Measurements from ENCODE around the gene PRDX5. TPM values are rescaled to one million over a fixed set of nuclear protein-coding genes. Genes with fewer than 3 reads are reported as not detected.

Gene PRDX5
- total and polyA plus RNA-seq, 9 of the 15 experiments (the other 6 are each of a cell fraction or from before 2014, with no cell fraction given), result 40.8 to 327 (median 204) TPM

GRCh38 chr11:64331569-64332371, 13.8 kb downstream of the PRDX5 start (continued):
- TF ChIP-seq KDM5B (IDR thresholded peaks at IDR 0.05; ENCODE audit: insufficient replicate concordance, low read depth, low read length) (no peak), PHB2 (IDR thresholded peaks at IDR 0.05; ENCODE audit: low read depth) (0 out of 2 replicates have a peak, but pooled peaks have one; percentile 50), ZNF589 (CRISPR knock-in tag; IDR thresholded peaks at IDR 0.05; ENCODE audit: low read depth) (peak; percentile 38; the same call in 1 of the 2 replicates), CEBPG (CRISPR knock-in tag; IDR thresholded peaks at IDR 0.05) (no peak), CEBPG (tag; conservative IDR thresholded peaks at IDR 0.05 in 1 of 2, IDR thresholded peaks at IDR 0.05 in 1 of 2) (no peak), TAF7 (tag; IDR thresholded peaks at IDR 0.05) (0 out of 2 replicates have a peak, but pooled peaks have one; percentile 19), ZNF699 (CRISPR knock-in tag; IDR thresholded peaks at IDR 0.05; ENCODE audit: insufficient replicate concordance) (no peak), GTF2A2 (tag; IDR thresholded peaks at IDR 0.05) (no peak), TSC22D4 (tag; IDR thresholded peaks at IDR 0.05) (no peak), MBD1 (CRISPR knock-in tag; IDR thresholded peaks at IDR 0.05) (no peak), PKNOX1 (IDR thresholded peaks at IDR 0.05) (peak; percentile 33), THRA (IDR thresholded peaks at IDR 0.05) (no peak), RBM34 (IDR thresholded peaks at IDR 0.05; ENCODE audit: borderline replicate concordance, insufficient read depth, low read length) (no peak), HOMEZ (CRISPR knock-in tag; IDR thresholded peaks at IDR 0.05) (no peak), ILF3 (IDR thresholded peaks at IDR 0.05; ENCODE audit: borderline replicate concordance) (no peak), MEF2A (IDR thresholded peaks at IDR 0.05; ENCODE audit: control insufficient read depth, low read depth, low read length) (no peak; the same call in 1 of the 2 replicates), FOXK1 (CRISPR knock-in tag; IDR thresholded peaks at IDR 0.05; ENCODE audit: borderline replicate concordance) (no peak), STAT5A (IDR thresholded peaks at IDR 0.05; ENCODE audit: borderline replicate concordance, low read length) (no peak), ERF (CRISPR knock-in tag; IDR thresholded peaks at IDR 0.05) (0 out of 2 replicates have a peak, but pooled peaks have one; percentile 32), ZKSCAN8 (CRISPR knock-in tag; IDR thresholded peaks at IDR 0.05) (no peak)
